GM21360 (cell line): Measurements from ENCODE around the gene KCTD15.
"Not testable (repeated sequence)": the region's sequence is repeated elsewhere in the genome, so short reads cannot be mapped to it uniquely, and the experiment has no call there.

Source experiments
- ATAC-seq: cut with Tn5 transposase; IDR thresholded peaks from one replicate; pipeline ENCODE4 v1.9.1; 2021; ENCODE audit warnings: mild to moderate bottlenecking, moderate library complexity; ENCODE audit not compliant: unreplicated experiment

The KCTD15 gene

DNA sequence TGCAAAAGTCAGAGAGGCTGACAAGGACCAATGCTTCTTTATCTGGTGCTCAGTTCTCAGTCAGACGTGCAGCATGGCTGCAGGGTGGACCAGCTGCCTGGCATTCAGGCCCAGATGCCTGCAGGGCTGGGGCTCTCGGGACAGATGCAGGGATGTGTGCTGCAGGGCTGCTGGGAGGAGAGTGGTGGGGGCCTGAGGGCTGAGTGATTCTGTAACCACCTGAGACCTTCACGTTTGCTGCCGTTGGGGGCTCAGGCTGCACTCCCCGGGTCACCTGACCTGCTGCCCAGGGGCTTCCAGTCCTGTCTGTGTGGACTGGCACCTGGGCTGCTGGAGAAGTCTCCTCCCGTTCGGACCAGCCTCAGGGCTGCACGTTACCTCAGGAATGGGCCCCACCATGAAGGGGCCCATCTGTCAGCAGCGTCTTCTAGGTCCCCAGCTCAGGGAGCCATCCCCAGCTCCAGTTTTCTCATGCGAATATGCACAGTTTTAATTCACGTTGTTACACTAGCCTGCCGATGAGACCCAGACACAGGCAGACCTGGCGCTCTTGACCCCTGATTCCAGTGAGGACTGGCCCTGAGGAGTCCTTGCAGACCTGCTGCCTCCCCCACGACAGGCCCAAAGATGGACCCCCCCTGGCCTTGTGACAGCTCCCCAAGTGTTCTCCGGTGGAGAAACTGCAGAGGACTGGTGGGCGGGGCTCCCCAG lies 16.9 kb downstream of the KCTD15 start:
- no peak for ATAC-seq

DNA sequence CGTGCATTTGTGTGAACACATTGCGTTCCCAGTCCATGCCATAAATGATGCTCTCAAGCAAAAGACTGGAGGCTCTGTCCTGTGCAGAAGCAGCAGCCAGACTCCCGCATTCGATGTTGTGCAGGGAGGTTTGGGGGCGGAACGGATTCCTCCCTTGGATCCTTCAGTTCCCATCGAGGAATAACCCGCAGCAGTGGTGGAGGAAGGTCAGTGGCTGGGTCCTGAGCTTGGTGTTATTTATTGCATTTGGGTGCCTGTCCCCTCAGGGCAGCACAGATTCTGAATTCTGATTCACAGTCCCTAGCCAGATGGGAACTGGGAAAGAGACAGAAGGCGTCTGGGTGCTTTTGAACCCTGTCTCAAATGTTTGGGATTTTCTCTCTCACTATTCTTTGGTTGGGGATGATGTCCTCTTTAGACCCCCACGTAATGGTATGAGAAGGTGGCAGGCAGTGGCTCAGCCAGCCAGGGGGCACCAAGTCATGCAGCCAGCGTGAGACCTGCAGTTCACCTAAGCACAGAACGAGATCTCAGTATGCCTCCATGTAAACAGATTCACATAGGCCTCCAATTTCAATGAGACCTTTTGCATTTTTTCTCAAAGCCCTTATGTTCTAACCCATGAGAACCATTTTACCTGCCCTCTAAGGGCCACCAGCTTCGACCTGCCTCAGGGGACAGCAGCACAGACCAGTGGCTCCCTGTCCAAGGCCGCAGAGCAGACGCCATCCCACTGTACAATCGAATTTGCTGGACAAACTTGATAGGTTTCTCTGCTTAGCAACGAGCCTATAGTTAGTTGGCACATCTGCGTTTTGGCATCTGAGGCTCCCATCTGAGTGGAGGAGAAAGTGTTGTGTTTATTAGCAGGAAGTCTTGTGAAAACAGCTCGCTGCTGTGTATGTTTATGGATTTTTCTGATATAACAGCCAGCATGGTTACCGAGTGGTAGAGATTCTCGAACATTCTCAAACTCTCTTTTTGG lies 17.8 kb downstream of the KCTD15 start:
- no peak for ATAC-seq

DNA sequence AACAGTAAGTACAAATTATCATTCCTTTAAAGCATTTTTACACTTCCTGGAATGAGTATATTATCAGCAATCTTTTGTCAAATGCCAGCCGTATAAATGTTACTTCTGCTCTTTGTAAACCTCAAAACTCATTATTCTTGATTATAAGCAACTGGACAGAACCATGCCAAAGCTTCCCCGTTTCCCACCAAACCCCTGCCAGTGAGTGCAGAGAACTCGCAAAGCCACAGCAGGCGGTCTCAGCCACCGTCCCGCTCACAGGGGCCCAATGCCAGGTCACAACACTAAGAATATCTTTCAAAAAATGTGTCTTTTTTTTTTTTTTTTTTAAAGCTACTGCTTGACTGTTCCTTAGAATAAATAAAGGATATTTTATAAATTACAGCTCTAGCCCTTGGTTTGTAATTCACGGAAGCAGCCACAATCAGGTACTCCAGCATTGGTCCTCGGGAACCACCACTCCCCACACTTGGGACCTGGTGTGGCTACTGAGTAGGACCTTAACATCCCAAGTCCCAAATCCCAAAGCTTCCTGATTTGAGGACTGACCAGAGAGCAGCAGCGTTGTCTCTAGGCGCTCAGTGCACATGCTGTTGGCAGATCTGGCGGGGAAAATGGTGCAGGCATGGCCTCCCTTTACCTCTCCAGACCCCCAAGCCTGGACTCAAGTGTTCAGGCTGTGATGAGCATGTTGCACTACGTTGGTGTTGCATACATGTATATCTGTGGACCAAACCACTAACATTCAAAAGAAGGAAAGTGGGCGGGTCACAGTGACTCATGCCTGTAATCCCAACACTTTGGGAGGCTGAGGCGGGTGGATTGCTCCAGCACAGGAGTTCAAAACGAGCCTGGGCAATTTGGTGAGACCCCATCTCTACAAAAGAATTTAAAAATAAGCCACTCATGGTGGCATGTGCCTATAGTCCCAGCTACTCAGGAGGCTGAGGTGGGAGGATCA lies 19.0 kb downstream of the KCTD15 start:
- no peak for ATAC-seq

DNA sequence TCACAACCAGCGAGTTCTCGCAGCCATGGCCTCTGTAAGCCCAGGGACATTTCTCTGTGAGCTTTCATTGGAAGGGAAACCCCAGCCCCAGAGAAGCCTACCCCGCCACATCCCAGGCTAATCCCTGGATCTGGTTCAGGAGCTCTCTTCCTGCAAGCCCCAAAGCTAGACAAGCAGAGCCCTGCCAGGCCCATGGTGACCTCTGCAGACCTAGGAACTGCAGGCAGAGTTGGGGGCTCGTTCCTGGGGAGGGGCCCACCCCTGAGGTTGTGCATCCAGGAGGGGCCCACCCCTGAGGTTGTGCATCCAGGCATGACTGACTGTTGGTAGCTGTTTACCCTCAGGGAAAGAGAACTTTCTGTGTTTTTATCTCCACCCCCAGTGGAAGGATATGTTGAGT lies 21.7 kb downstream of the KCTD15 start:
- no peak for ATAC-seq

DNA sequence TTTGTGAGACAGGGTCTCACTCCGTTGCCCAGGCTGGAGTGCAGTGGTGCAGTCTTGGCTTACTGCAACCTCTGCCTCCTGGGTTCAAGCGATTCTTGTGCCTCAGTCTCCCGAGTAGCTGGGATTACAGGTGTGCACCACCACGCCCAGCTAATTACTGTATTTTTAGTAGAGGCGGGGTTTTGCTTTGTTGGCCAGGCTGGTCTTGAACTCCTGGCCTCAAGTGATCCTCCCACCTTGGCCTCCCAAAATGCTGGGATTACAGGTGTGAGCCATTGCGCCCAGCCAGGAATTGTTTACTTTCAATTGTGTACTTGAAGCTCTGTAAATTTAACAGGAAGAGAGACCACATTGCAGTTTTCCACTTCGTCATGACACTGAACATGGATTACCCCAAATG lies 22.4 kb downstream of the KCTD15 start:
- not testable (repeated sequence) for ATAC-seq

DNA sequence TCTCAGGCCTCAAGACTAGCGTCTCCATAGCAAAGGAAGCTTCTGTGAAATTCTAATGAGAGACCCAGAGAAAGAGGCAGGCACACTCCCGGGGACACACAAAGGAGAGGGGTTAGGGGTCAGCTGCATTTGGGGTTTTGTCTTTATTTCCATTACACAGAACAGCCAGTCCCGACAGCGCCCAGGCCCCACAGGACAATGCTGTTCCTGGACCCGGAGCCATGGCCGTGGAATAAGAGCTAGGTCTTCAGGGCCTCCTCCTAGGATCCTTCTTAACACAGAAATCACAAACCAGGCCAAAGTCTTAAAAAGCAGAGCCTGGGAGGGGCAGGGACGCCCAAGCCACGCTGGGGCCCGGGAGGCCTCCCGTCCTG lies 22.8 kb downstream of the KCTD15 start:
- ATAC-seq = no peak

DNA sequence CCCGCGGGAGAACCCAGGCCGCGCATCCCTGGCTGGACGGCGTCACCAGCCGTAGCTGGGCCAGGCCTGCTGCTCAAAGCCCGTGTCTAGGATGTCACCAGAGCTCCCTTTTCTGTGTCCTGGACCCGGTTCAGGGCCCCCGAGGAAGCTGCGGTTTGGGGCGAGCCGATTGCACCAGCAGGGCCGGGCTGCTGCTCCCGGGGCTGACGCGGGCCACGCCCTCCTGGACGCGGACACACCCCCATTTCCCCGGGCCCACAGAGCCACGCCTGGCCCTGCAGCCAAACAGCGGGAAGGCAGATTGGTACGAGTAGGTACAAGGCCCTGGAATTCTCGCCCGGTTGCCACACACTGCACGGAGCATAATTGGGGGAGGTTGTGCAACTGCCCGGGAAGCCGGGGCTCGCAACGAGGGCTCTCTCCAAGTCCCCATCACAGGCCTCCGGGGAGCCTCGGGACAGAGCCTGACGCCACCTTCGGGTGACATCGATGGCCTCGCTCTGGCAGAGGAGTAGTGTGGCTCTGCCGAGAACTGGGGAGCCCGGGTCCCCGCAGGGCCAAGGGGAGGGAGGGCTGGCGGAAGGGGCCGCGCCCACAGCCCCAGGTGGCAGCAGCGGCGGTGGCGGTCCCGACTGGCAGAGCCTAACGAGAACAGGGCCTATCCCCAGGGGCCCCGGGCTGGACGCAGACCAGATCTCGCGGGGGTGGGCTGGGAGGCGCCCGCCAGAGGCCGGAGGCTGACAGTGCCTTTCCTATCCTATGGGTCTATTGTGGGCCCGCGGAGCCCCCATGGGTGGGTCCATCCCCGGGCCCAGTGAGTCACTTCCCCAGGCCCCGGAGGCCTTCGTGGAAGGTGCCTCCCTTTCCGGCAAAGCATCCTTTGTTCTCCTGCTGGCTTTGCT lies 23.5 kb downstream of the KCTD15 start:
- no peak for ATAC-seq

DNA sequence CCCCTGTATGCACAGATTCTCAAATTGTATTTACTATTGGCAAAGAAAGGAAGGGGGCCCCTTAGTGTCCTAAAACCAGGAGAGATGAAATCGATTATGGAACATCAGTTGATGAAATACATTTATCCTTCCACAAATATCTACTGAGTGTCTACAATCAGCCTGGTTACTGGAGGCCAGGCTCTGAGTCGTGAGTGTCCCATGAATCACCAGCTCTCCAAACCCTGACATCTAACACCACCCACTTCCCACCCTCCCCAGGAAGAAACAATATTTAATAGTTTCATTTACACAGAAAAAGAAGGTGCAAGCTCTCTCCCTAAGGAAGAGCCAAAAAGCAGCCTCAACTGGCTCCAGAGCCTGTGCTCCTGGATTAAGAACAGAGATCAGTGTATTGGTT lies 25.2 kb downstream of the KCTD15 start:
- ATAC-seq = no peak

DNA sequence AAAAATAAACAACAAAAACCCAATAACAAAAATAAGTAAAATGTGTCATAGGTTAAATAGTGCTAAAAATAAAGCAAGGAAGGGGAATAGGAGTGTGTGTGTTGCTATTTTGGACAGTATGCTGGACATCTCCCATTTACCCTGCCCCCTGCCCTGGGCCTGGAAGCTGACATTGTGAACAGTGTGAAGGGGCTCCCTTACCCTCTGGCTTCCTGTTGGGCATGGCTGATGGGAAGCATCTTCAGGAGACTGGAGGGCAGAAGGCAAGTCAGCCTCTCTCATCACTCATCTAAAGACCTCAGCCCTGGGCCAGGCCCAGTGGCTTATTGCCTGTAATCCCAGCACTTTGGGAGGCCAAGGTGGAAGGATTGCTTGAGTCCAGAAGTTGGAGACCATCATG lies 26.7 kb downstream of the KCTD15 start:
- ATAC-seq = no peak

DNA sequence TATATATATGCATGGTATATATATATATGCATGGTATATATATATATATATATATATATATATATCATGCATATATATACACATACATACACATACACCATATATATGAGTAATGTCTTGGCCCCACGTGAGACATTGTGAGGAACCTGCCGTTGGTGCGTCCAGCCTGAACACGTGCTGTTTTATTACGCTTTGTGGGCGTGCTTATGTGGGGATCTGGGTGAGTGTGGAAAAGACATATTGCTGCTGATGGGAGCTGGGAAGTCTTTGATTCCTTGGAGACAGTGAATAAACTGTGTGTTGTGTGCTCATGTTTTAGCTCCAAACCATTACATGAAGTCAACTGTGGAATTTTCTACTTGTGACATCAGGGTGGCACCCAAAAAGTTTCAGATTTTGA lies 28.9 kb downstream of the KCTD15 start:
- ATAC-seq = no peak

DNA sequence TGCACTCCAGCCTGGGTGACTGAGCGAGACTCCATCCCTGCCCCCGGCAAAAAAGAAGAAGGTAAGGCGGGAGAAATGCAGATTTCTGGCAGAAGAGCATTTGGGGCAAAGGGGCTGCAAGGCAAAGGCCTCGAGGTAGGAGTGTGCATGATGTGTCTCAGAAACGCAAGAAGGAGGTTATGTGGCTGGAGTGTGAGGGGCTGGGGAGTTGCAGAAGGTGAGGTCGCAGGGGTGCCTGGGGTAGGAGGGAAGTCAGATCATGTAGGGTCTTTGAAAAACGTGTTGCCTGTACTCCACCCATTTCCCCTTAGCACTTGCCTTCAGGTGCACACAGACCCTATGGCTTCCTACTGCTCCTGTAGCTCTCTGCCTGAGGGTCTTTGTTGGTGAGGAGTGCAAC lies 29.9 kb downstream of the KCTD15 start:
- ATAC-seq = no peak

DNA sequence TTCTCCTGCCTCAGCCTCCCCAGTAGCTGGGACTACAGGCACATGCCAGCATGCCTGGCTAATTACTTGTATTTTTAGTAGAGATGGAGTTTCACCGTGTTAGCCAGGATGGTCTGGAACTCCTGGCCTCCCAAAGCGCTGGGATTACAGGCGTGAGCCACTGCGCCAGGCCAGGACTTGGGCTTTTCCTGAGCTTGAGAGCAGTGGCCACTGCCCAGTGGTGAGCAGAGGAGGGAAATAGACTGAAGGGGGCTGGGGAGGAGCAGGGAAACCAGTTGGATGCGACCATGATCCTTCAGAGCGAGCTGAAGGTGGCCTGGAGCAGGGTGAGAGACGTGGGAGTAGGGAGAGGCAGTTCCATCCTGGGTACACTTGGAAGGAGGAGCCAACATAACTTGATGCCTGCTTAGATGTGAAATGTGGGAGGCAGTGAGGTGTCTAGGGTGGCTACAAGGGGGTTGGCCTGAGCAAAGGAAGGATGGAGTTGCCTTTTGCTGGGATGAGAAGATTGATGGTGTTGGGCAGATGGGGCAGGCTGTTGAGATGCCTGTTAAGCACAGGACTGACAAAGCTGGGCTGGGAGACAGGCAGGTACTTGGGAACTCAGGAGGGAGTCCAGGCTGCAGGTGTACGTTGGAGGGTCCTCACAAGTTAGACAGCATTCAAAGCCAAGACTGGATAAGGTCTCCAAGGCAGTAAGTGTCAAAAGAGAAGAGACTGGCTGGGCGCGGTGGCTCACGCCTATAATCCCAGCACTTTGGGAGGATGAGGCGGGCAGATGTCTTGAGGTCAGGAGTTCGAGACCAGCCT lies 31.8 kb downstream of the KCTD15 start:
- no peak for ATAC-seq

DNA sequence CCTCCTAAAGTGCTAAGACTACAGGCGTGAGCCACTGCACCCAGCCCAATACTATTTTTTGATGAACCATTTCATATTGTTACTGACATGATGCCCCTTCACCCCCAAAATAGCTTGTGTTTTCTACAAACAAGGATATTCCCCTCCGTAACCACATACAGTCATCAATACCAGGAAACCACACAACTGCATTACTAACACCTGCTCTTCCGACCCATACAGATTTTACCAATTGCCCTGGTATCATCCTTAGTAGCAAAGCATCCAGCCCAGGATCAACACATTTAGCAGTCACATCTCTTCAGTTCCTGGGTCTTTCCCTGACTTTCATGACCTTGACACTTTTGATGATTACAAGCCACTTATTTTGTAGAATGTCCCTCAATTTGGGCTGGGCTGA lies 33.6 kb downstream of the KCTD15 start:
- ATAC-seq = no peak

DNA sequence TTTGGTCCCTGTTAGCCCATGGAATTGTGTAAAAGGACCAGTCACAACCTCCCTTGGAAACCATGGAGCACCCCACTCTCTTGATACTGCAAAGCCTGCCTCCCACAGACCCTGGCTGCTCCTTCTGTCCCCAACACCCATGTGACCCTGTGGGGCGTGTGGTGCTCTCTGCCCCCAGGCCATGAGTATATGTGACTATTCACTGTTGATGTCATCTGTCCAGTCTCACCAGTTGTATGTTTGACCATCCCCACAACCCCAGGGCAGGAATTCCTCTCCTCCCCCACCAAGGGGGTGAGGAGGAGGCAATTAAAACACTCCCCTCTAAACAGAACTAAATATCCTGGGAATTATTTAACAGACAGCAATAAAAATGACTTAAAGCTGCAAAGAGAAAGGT lies 35.2 kb downstream of the KCTD15 start:
- ATAC-seq = no peak

DNA sequence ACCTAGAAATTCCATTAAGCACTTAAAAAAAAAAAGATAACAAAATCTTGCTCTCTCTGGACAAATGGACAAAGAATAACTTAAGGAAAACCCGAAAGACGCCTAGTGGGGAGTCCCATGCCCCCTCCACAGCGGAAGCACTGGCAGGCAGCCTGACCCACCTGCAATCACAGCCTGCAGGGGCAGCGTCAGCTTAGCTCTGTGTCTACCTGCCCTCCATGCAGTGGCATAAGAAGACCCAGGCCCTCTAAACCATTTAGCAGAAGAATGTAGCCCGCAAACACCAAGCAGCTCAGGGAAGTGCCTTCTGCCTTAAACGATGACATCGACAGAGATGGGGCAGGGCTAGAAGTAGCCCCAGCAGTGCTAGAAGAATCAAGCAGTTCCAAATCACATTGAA lies 36.0 kb downstream of the KCTD15 start:
- ATAC-seq = no peak

DNA sequence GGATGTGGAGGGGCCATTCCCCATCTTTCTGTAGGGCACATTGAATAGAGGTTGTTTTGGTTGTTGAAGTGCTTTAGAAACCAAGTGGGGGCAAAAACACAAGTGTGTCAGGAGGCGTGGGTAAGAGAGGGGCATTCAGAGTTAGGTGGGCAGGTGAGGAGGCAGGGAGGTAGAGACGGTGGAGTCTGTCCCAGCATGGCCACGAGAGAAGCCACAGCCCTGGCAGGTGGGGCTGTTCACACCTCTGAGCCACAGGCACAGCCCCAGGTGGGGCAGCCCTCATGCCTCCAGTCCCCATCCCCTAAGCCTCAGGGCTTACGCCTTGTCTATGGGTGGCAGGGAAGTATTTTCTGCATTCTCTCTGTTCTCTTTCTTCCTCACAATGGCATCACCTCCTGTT lies 43.7 kb downstream of the KCTD15 start:
- ATAC-seq = no peak

DNA sequence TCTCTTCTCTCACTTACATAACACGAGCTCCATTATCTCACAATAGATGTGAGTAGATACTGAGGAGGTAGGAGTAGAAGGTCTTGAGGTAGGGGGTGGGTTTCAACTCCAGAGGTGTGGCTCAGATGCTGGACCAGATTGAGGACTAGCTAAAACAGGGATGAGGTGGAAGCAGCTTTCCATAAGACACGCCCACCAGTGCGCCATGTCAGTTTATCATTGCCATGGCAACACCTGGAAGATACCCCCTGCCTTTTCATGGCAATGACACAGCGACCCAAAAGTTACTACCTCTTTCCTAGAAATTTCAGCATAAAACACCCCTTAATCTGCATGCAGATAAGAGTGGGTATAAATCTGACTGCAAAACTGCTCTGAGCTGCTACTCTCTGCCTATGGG lies 44.1 kb downstream of the KCTD15 start:
- ATAC-seq = no peak

DNA sequence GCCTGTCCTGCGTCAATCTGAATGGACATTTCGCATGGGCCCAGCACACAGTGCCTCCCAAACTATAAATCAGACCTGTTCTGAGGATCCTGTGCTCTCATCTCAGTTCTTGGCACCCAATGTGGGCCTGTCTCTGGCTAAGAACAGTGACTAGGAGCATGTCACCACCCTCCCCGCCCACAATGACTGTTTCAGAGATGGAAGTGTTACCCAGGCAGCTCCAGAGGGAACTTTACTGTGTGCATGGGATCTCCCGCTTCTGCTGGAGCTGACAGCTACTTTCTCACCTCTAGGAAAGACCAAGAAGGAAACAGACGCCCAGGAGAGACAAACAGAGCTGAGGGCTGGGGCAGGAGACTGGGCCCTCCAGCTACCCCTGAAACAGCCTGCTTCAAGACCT lies 45.0 kb downstream of the KCTD15 start:
- no peak for ATAC-seq

DNA sequence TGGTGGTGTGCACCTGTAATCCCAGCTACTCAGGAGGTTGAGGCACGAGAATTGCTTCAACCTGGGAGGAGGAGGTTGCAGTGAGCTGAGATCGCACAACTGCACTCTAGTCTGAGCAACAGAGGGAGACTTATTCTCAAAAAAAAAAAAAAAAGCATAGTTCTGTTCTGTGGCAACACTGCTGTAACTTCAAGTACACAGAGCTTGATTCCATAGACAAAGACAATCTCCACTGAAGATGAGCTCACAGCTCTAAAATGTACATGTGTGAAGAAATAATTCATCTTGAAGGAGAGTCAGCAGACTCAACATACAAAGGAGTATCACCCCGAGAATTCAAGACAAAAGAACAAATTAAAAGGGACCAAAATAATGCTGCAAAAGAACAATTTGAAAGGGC lies 47.8 kb downstream of the KCTD15 start:
- no peak for ATAC-seq
